IMR-90 (cell line): ENCODE results near the gene DYTN. TPM values are rescaled to one million over a fixed set of nuclear protein-coding genes. Genes with fewer than 3 reads are reported as not detected.

ENCODE experiments used
- ATAC-seq: fragments of 200-7000 bp; cut with Tn5 transposase; 2 replicates; pipeline ENCODE4 v1.9.1; 2020; ENCODE audit warnings: low read depth, mild to moderate bottlenecking, moderate library complexity
- BruUV-seq: library from RNA; stranded (reverse); fragments of 400-500 nt; replicated peaks from 2 replicates; lab custom pipeline; 2021; lab: Mats Ljungman, UMichigan
- CTCF ChIA-PET: fragments of 300-600 bp; formaldehyde crosslinking; extraction: SDS; loops from one replicate; lab custom pipeline; 2021; ENCODE audit warnings: antibody characterized with exemption; lab: Yijun Ruan, JAX
- POLR2A ChIA-PET: fragments of 300-600 bp; sonication (Branson Sonifier 250); formaldehyde crosslinking; loops from one replicate; lab custom pipeline; 2022; ENCODE audit warnings: antibody characterized with exemption; ENCODE audit not compliant: unreplicated experiment; lab: Charles Lee
- DNase-seq: peaks from one replicate; pipeline ENCODE4 v3.0.0; 2013
- H2AFZ ChIP-seq: replicated peaks from 2 replicates; pipeline ENCODE3; 2013; ENCODE audit warnings: low read length, mild to moderate bottlenecking; ENCODE audit not compliant: poor library complexity
- H2AK5ac ChIP-seq: 2 replicates; pipeline ENCODE4 v1.6.1; 2013; ENCODE audit warnings: low read depth, low read length, inconsistent platforms
- H2AK9ac ChIP-seq: replicated peaks from 2 replicates; pipeline ENCODE3; 2013; ENCODE audit warnings: mild to moderate bottlenecking, low read depth, low read length, moderate library complexity; ENCODE audit not compliant: poor library complexity
- H2BK120ac ChIP-seq: 2 replicates; pipeline ENCODE4 v1.6.1; 2013; ENCODE audit warnings: low read depth, low read length, inconsistent platforms
- H2BK15ac ChIP-seq: 3 replicates; pipeline ENCODE4 v1.6.1; 2013; ENCODE audit warnings: low read depth, low read length, inconsistent platforms
- H2BK20ac ChIP-seq: 2 replicates; pipeline ENCODE4 v1.6.1; 2013; ENCODE audit warnings: low read depth, mild to moderate bottlenecking, inconsistent platforms, low read length, moderate library complexity
- H2BK5ac ChIP-seq: 2 replicates; pipeline ENCODE4 v1.6.1; 2013; ENCODE audit warnings: mild to moderate bottlenecking, low read depth, low read length, inconsistent platforms; ENCODE audit not compliant: poor library complexity, severe bottlenecking
- H3K14ac ChIP-seq: replicated peaks from 2 replicates; pipeline ENCODE4 v1.6.1; 2013; ENCODE audit warnings: low read depth, low read length, inconsistent platforms
- H3K18ac ChIP-seq: 2 replicates; pipeline ENCODE4 v1.6.1; 2013; ENCODE audit warnings: low read depth, low read length, control low read depth
- H3K23ac ChIP-seq: 2 replicates; pipeline ENCODE4 v1.6.1; 2013; ENCODE audit warnings: low read depth, low read length, inconsistent platforms
- H3K27ac ChIP-seq: 2 replicates; pipeline ENCODE4 v1.5.1; 2013; ENCODE audit warnings: mild to moderate bottlenecking, control low read depth, low read length; ENCODE audit not compliant: insufficient read depth
- H3K27me3 ChIP-seq: 2 replicates; pipeline ENCODE4 v1.6.1; 2013; ENCODE audit warnings: low read length; ENCODE audit not compliant: control insufficient read depth, insufficient read depth
- H3K36me3 ChIP-seq: 2 replicates; pipeline ENCODE4 v1.6.1; 2013; ENCODE audit warnings: low read length, mixed read lengths; ENCODE audit not compliant: control insufficient read depth, insufficient read depth
- H3K4ac ChIP-seq: 2 replicates; pipeline ENCODE4 v1.6.1; 2013; ENCODE audit warnings: low read depth, low read length, inconsistent platforms
- H3K4me1 ChIP-seq: 2 replicates; pipeline ENCODE4 v1.6.1; 2013; ENCODE audit warnings: low read length, mixed read lengths; ENCODE audit not compliant: control insufficient read depth, insufficient read depth
- H3K4me2 ChIP-seq: 2 replicates; pipeline ENCODE4 v1.6.1; 2013; ENCODE audit warnings: low read depth, mild to moderate bottlenecking, control low read depth, low read length, moderate library complexity
- H3K4me3 ChIP-seq: 2 replicates; pipeline ENCODE4 v1.5.1; 2013; ENCODE audit warnings: low read depth, mild to moderate bottlenecking, control low read depth, low read length, moderate library complexity; ENCODE audit not compliant: insufficient read depth
- H3K56ac ChIP-seq: 2 replicates; pipeline ENCODE4 v1.6.1; 2013; ENCODE audit warnings: low read length, inconsistent platforms; ENCODE audit not compliant: insufficient read depth; ENCODE audit errors: extremely low read depth
- H3K79me1 ChIP-seq, 2 experiments: 2 replicates each; pipeline ENCODE4 v1.6.1; 2013; ENCODE audit warnings: low read length in 2 of 2, inconsistent platforms in 1 of 2, low read depth in 1 of 2
- H3K9ac ChIP-seq: 2 replicates; pipeline ENCODE4 v1.6.1; 2013; ENCODE audit warnings: low read depth, low read length, control low read depth
- H3K9me1 ChIP-seq: 2 replicates; pipeline ENCODE4 v1.6.1; 2013; ENCODE audit warnings: low read length, inconsistent platforms; ENCODE audit not compliant: insufficient read depth
- H3K9me3 ChIP-seq: 2 replicates; pipeline ENCODE4 v1.6.1; 2013; ENCODE audit warnings: low read length; ENCODE audit not compliant: control insufficient read depth, insufficient read depth
- H4K20me1 ChIP-seq: 2 replicates; pipeline ENCODE4 v1.6.1; 2013; ENCODE audit warnings: low read length, inconsistent platforms; ENCODE audit not compliant: insufficient read depth
- H4K5ac ChIP-seq: 2 replicates; pipeline ENCODE4 v1.6.1; 2013; ENCODE audit warnings: mild to moderate bottlenecking, low read depth, low read length, control low read depth
- H4K8ac ChIP-seq, 2 experiments: 2 replicates each; pipeline ENCODE4 v1.6.1; 2013; ENCODE audit warnings: low read depth in 2 of 2, low read length in 2 of 2, control low read depth in 1 of 2, inconsistent platforms in 1 of 2
- H4K91ac ChIP-seq: 2 replicates; pipeline ENCODE4 v1.6.1; 2013; ENCODE audit warnings: low read depth, low read length, inconsistent platforms; ENCODE audit not compliant: insufficient read depth
- BHLHE40 ChIP-seq: fragments of 150-350 bp; IDR thresholded peaks from 2 replicates; pipeline ENCODE4 v1.6.1; 2016; ENCODE audit warnings: mild to moderate bottlenecking, low read depth, low read length
- CEBPB ChIP-seq: IDR thresholded peaks from 2 replicates; pipeline ENCODE4 v1.6.1; 2012; ENCODE audit warnings: low read depth, low read length, improper control_type of control experiment
- CHD1 ChIP-seq: IDR thresholded peaks from 2 replicates; pipeline ENCODE4 v1.6.1; 2012; ENCODE audit warnings: low read depth, low read length, improper control_type of control experiment
- FOS ChIP-seq: fragments of 150-350 bp; IDR thresholded peaks from 2 replicates; pipeline ENCODE4 v1.6.1; 2016; ENCODE audit warnings: low read depth, low read length
- MAFK ChIP-seq: IDR thresholded peaks from 2 replicates; pipeline ENCODE4 v1.6.1; 2012; ENCODE audit warnings: low read depth, low read length, improper control_type of control experiment
- MAZ ChIP-seq: IDR thresholded peaks from 2 replicates; pipeline ENCODE4 v1.6.1; 2012; ENCODE audit warnings: low read depth, mild to moderate bottlenecking, low read length, improper control_type of control experiment, moderate library complexity, borderline replicate concordance
- MXI1 ChIP-seq: IDR thresholded peaks from 2 replicates; pipeline ENCODE4 v1.6.1; 2012; ENCODE audit warnings: low read depth, mild to moderate bottlenecking, low read length, moderate library complexity, borderline replicate concordance
- NFE2L2 ChIP-seq: fragments of 150-350 bp; IDR thresholded peaks from 2 replicates; pipeline ENCODE4 v1.6.1; 2016; ENCODE audit warnings: low read depth, mild to moderate bottlenecking, low read length
- POLR2A ChIP-seq: IDR thresholded peaks from 2 replicates; pipeline ENCODE4 v1.6.1; 2012; ENCODE audit warnings: mild to moderate bottlenecking, low read depth, low read length
- RAD21 ChIP-seq: IDR thresholded peaks from 2 replicates; pipeline ENCODE4 v1.6.1; 2012; ENCODE audit warnings: low read length, improper control_type of control experiment
- RCOR1 ChIP-seq: IDR thresholded peaks from 2 replicates; pipeline ENCODE4 v1.6.1; 2012; ENCODE audit warnings: mild to moderate bottlenecking, low read length, improper control_type of control experiment; ENCODE audit not compliant: insufficient replicate concordance
- RFX5 ChIP-seq: IDR thresholded peaks from 2 replicates; pipeline ENCODE4 v1.8.0; 2012; ENCODE audit warnings: low read depth, mild to moderate bottlenecking, low read length, moderate library complexity
- SMC3 ChIP-seq: fragments of 150-350 bp; IDR thresholded peaks from 2 replicates; pipeline ENCODE4 v1.6.1; 2016; ENCODE audit warnings: low read depth, mild to moderate bottlenecking, antibody characterized with exemption, low read length, moderate library complexity
- WGBS, 2 experiments: methylation state at CpG; one replicate each; pipeline versions ENCODE4 v1.1.5 to v1.1.7; 2013; ENCODE audit warnings: missing lambda C conversion rate in 2 of 2; ENCODE audit not compliant: insufficient read length in 1 of 2; ENCODE audit errors: extremely low coverage in 2 of 2; 5-methylcytosine and 5-hydroxymethylcytosine counted together
- dilution Hi-C: fragments of 300-500 bp; cut with HindIII; formaldehyde crosslinking; loops from one replicate; pipeline ENCODE4 v1.14.3; 2018; ENCODE audit warnings: low sequenced_read_pairs; ENCODE audit not compliant: unreplicated experiment
- in situ Hi-C: fragments of 300-500 bp; cut with MboI; formaldehyde crosslinking; loops from 3 replicates; pipeline ENCODE4 v1.14.3; 2019; ENCODE audit warnings: low sequenced_read_pairs, inconsistent platforms, mixed read lengths
- intact Hi-C: fragments of 100-400 bp; cut with micrococcal nuclease; formaldehyde crosslinking; loops from 2 replicates; pipeline ENCODE4 v1.10.0; 2022
- polyA plus RNA-seq, 3 experiments: library from polyadenylated mRNA; depleted of rRNA; stranded (reverse); fragments of >200 nt; gene quantifications; 2 replicates each; pipeline ENCODE4 v1.2.3, GENCODE V29; 2012; ENCODE audit warnings: low replicate concordance in 1 of 3
- total RNA-seq: library from RNA; depleted of rRNA; stranded (reverse); fragments of >200 nt; gene quantifications from 2 replicates; pipeline ENCODE4 v1.2.3, GENCODE V29; 2012
- TF ChIP-seq, protein P1 (sequence below): conservative IDR thresholded peaks from 2 replicates; pipeline ENCODE4 v1.5.1; 2012; ENCODE audit warnings: mild to moderate bottlenecking, low read depth, low read length, improper control_type of control experiment
- TF ChIP-seq, protein P2 (sequence below): fragments of 150-350 bp; IDR thresholded peaks from 2 replicates; pipeline ENCODE4 v1.6.1; 2017; ENCODE audit warnings: mild to moderate bottlenecking, antibody characterized with exemption, low read length, low read depth
- TF ChIP-seq, protein P3 (sequence below): fragments of 150-350 bp; IDR thresholded peaks from 2 replicates; pipeline ENCODE4 v1.6.1; 2016; ENCODE audit warnings: low read depth, mild to moderate bottlenecking, low read length, moderate library complexity, borderline replicate concordance

The DYTN gene
- total and polyA plus RNA-seq, 2 of the 4 experiments (the other 2 are of a cell fraction): not detected

DNA sequence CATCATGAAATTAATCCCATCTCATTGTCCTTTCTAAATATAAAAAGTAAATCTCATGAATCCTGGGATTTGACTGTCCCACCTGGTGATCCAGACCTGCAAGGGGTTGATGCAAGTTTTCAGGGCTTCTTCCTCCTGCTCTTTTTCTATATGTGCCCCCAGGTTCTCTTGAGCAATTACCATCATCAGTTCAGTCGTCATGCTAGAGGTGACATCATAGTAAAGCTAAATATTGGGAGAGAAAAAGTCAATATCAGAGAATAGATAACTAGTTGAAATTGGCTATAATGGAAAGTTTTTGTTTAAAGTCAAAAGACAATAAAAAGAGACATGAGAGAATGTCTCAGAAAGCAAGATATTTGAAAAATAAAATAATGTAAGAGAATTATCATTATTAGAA is 38.6 kb upstream of the DYTN start:
- no peak overlapping the region for H2BK5ac ChIP-seq
- intact Hi-C loops: no loop called here
- no peak overlapping the region for H3K14ac ChIP-seq
- ChIA-PET POLR2A (no interaction called here), CTCF (no interaction called here)
- no peak overlapping the region for H3K23ac ChIP-seq
- H3K36me3 ChIP-seq: no peaks in the 10 kb centered on the region
- no peak overlapping the region for H3K56ac ChIP-seq
- H4K91ac ChIP-seq: no peak overlapping the region
- no peak overlapping the region for H3K4ac ChIP-seq
- H3K9ac ChIP-seq: no peak overlapping the region
- H3K4me2 ChIP-seq: no peak overlapping the region
- H3K79me1 ChIP-seq: no peaks in the 10 kb centered on the region
- ATAC-seq (no peak), DNase-seq (no peak)
- H3K18ac ChIP-seq: no peak overlapping the region
- H3K4me1 ChIP-seq: no peaks in the 10 kb centered on the region
- H2BK20ac ChIP-seq: no peak overlapping the region
- H3K9me1 ChIP-seq: no peaks in the 10 kb centered on the region
- no peaks in the 10 kb centered on the region for H4K20me1 ChIP-seq
- WGBS, 2 experiments: no CpG with 5 or more reads among the region's 1 CpG
- H2BK15ac ChIP-seq: no peak overlapping the region
- no peak overlapping the region for H4K8ac ChIP-seq
- no peak overlapping the region for H4K5ac ChIP-seq
- in situ Hi-C loops: no loop called here
- BruUV-seq: no TSS peak
- no peaks in the 10 kb centered on the region for H3K9me3 ChIP-seq
- H2BK120ac ChIP-seq: no peak overlapping the region
- no peak overlapping the region for H3K4me3 ChIP-seq
- H3K27me3 ChIP-seq: peaks cover 4% of the 10 kb centered on the region
- no peak for TF ChIP-seq FOS
- TF ChIP-seq, protein P1, sequence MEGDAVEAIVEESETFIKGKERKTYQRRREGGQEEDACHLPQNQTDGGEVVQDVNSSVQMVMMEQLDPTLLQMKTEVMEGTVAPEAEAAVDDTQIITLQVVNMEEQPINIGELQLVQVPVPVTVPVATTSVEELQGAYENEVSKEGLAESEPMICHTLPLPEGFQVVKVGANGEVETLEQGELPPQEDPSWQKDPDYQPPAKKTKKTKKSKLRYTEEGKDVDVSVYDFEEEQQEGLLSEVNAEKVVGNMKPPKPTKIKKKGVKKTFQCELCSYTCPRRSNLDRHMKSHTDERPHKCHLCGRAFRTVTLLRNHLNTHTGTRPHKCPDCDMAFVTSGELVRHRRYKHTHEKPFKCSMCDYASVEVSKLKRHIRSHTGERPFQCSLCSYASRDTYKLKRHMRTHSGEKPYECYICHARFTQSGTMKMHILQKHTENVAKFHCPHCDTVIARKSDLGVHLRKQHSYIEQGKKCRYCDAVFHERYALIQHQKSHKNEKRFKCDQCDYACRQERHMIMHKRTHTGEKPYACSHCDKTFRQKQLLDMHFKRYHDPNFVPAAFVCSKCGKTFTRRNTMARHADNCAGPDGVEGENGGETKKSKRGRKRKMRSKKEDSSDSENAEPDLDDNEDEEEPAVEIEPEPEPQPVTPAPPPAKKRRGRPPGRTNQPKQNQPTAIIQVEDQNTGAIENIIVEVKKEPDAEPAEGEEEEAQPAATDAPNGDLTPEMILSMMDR: no peak
- TF ChIP-seq RFX5: no peak
- no peak for TF ChIP-seq BHLHE40
- TF ChIP-seq NFE2L2: no peak
- TF ChIP-seq SMC3: no peak
- TF ChIP-seq MXI1: no peak
- TF ChIP-seq, protein P2, sequence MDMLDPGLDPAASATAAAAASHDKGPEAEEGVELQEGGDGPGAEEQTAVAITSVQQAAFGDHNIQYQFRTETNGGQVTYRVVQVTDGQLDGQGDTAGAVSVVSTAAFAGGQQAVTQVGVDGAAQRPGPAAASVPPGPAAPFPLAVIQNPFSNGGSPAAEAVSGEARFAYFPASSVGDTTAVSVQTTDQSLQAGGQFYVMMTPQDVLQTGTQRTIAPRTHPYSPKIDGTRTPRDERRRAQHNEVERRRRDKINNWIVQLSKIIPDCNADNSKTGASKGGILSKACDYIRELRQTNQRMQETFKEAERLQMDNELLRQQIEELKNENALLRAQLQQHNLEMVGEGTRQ: no peak
- TF ChIP-seq POLR2A: no peak
- no peak for TF ChIP-seq MAZ
- TF ChIP-seq, protein P3, sequence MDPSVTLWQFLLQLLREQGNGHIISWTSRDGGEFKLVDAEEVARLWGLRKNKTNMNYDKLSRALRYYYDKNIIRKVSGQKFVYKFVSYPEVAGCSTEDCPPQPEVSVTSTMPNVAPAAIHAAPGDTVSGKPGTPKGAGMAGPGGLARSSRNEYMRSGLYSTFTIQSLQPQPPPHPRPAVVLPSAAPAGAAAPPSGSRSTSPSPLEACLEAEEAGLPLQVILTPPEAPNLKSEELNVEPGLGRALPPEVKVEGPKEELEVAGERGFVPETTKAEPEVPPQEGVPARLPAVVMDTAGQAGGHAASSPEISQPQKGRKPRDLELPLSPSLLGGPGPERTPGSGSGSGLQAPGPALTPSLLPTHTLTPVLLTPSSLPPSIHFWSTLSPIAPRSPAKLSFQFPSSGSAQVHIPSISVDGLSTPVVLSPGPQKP: no peak
- TF ChIP-seq RCOR1: no peak
- no peak for TF ChIP-seq CEBPB
- TF ChIP-seq CHD1: no peak
- TF ChIP-seq RAD21: no peak
- no peak for TF ChIP-seq MAFK
- H2AFZ ChIP-seq: no peak overlapping the region
- dilution Hi-C loops: no loop called here
- H3K27ac ChIP-seq: no peak overlapping the region
- H2AK5ac ChIP-seq: no peak overlapping the region
- no peak overlapping the region for H2AK9ac ChIP-seq
